ENCODE measurements around the gene BORCS5. TPM values are rescaled to one million over a fixed set of nuclear protein-coding genes. Genes with fewer than 3 reads are reported as not detected.

Gene BORCS5
- total RNA-seq, 1 donor from 2014 or later = 25.2 TPM

DNA sequence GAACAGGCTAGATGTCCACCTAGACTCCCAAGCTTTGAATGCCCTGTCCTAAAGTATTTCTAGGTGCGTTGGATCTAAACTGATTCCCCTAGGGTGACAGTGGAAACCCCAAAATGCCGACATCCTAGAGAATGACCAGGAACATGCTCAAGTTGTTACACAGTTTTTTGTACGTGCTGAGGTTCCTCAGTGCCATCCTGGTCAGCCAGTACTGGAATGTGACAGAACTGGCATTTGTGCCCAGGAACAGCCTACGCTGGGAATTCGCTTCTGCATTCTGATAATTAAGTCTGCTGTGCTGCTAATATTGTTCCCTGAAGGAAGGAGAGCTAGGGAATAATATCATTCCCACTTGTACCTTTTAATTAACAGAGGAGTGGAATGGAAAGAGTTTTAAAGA lies 40.3 kb downstream of the BORCS5 start:
- H3K9me3 Mint-ChIP-seq (ENCODE audit: low read depth) = peaks cover 12% of the 10 kb centered on the region
- peaks cover 7% of the 10 kb centered on the region for H3K36me3 Mint-ChIP-seq (ENCODE audit: insufficient read depth)
- H3K27me3 Mint-ChIP-seq = no peaks in the 10 kb centered on the region
- peaks cover 21% of the 10 kb centered on the region for H3K4me1 Mint-ChIP-seq (ENCODE audit: low read depth)
- TF ChIP-seq, protein P1, sequence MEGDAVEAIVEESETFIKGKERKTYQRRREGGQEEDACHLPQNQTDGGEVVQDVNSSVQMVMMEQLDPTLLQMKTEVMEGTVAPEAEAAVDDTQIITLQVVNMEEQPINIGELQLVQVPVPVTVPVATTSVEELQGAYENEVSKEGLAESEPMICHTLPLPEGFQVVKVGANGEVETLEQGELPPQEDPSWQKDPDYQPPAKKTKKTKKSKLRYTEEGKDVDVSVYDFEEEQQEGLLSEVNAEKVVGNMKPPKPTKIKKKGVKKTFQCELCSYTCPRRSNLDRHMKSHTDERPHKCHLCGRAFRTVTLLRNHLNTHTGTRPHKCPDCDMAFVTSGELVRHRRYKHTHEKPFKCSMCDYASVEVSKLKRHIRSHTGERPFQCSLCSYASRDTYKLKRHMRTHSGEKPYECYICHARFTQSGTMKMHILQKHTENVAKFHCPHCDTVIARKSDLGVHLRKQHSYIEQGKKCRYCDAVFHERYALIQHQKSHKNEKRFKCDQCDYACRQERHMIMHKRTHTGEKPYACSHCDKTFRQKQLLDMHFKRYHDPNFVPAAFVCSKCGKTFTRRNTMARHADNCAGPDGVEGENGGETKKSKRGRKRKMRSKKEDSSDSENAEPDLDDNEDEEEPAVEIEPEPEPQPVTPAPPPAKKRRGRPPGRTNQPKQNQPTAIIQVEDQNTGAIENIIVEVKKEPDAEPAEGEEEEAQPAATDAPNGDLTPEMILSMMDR (IDR thresholded peaks at IDR 0.05; ENCODE audit: unreplicated experiment) = no peak
- DNase-seq (ENCODE audit: low spot score, unreplicated experiment) = no peak
- no peak overlapping the region for H3K27ac Mint-ChIP-seq
- no peak overlapping the region for H3K4me3 Mint-ChIP-seq (ENCODE audit: low read depth)

DNA sequence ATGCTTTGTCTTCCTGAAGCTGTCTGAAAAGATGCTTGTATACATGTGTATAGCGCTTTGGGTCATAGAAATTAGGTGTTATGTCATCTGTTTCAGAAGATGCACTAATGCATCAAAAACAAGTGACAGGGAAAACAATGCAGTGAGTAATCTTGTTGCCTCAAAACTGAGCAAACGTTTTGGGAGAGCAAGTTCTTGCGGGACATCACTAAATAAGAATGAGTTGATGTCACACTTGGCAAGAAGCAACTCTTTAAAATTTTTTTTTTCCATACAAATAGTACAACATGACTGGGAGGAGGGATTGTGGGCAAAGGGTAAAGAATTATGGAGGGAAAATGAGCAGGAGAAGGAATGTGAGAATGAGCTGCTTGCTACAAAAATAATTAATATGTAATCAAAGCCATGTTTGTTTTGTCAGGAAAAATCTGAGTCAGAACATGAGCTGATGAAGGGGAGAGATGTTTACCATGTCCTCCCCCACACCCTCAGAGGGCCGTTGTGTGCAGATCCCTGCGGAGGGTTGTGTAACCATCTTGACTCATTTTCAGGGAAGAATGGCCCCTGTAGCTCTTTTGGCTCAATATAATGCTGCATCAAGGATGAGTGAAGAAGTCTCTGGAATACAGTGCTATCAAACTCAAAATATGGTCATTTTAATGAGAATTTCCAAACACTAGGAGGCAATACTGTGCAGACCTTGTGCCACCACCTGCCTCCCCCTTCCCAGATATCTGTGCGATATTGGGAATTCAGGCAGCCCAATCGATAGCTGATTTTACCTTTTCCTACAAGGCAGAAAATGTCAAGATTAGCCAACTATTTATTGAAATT lies 41.4 kb downstream of the BORCS5 start:
- Mint-ChIP-seq H3K36me3 (ENCODE audit: insufficient read depth) (peaks cover 7% of the 10 kb centered on the region), H3K27ac (peak overlapping the region; percentile 3), H3K27me3 (no peaks in the 10 kb centered on the region), H3K4me1 (ENCODE audit: low read depth) (peaks cover 27% of the 10 kb centered on the region), H3K4me3 (ENCODE audit: low read depth) (no peak overlapping the region), H3K9me3 (ENCODE audit: low read depth) (peaks cover 13% of the 10 kb centered on the region)
- DNase-seq (ENCODE audit: low spot score, unreplicated experiment) = no peak
- TF ChIP-seq, protein P1 (IDR thresholded peaks at IDR 0.05; ENCODE audit: unreplicated experiment) = no peak

DNA sequence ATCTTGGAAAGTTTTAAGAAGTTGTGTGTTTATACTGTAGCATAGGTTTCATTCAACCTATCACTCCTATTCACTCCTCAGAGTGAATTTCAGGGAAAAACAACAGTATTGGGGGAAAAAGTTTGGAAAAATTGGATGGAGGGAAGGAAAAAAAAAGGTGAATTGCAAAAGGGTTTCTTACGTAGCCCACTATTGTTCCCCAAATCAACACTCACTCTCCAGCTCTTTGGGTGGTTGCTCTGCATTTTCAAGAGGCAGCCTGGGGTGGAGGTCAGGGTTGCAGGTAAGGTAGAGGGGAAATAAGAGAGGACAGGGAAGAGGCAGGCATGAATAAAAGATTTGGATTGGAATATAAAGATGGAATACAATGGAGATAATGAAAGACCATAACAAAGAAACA lies 42.3 kb downstream of the BORCS5 start:
- Mint-ChIP-seq H3K4me3 (ENCODE audit: low read depth) (no peak overlapping the region), H3K9me3 (ENCODE audit: low read depth) (peaks cover 13% of the 10 kb centered on the region), H3K4me1 (ENCODE audit: low read depth) (peaks cover 36% of the 10 kb centered on the region), H3K27ac (no peak overlapping the region), H3K36me3 (ENCODE audit: insufficient read depth) (peaks cover 7% of the 10 kb centered on the region), H3K27me3 (no peaks in the 10 kb centered on the region)
- no peak for DNase-seq (ENCODE audit: low spot score, unreplicated experiment)
- TF ChIP-seq, protein P1 (IDR thresholded peaks at IDR 0.05; ENCODE audit: unreplicated experiment) = no peak

DNA sequence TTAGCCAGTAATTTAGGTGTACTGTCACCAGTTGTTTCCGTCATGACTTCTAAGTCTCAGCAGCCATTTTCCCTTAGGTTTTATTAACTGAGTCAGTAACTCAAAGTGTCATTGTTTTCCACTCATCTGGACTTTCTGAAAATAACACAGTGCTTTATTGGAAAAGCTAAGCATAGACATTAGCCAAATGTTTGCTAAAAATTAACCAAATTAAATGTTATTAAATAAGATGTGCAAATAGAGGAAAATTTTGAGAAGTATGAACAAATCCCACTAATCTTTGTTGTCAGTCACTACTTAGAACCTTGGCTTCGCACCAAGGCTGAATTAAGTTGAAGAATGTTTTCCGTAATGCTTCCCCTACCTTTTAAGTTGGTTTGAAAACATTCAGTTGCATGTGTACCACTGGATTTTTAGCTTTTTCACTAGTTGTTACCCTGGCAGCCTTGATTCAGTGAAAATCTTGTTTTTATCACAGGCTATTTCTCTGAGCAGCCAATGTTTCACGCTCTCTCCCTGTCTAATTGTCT lies 43.0 kb downstream of the BORCS5 start:
- H3K27me3 Mint-ChIP-seq = no peaks in the 10 kb centered on the region
- H3K36me3 Mint-ChIP-seq (ENCODE audit: insufficient read depth) = peaks cover 7% of the 10 kb centered on the region
- H3K9me3 Mint-ChIP-seq (ENCODE audit: low read depth) = peaks cover 12% of the 10 kb centered on the region
- H3K4me3 Mint-ChIP-seq (ENCODE audit: low read depth) = no peak overlapping the region
- no peak overlapping the region for H3K27ac Mint-ChIP-seq
- H3K4me1 Mint-ChIP-seq (ENCODE audit: low read depth) = peaks cover 37% of the 10 kb centered on the region
- no peak for DNase-seq (ENCODE audit: low spot score, unreplicated experiment)
- TF ChIP-seq, protein P1 (IDR thresholded peaks at IDR 0.05; ENCODE audit: unreplicated experiment) = no peak

DNA sequence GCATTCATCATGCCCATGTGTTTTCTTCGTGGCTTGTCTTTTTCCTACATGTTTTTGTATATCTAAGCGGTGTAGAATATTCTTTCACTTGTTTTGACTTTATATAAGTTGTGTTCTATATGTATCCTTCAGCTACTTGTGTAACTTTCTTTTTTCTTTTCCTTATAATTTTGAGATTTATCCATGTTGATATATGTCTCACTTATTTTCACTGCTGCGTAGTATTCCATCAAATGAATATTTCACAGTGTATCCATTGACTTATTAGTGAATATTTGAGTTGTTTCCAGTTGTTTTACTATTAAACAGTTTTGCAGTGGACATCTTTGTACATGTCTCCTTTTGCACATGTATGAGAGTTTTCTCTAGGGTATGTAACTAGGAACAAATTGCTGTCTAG lies 43.9 kb downstream of the BORCS5 start:
- Mint-ChIP-seq H3K27me3 (no peaks in the 10 kb centered on the region), H3K36me3 (ENCODE audit: insufficient read depth) (peaks cover 8% of the 10 kb centered on the region), H3K4me1 (ENCODE audit: low read depth) (peaks cover 38% of the 10 kb centered on the region), H3K27ac (no peak overlapping the region), H3K9me3 (ENCODE audit: low read depth) (peaks cover 10% of the 10 kb centered on the region), H3K4me3 (ENCODE audit: low read depth) (no peak overlapping the region)
- TF ChIP-seq, protein P1 (IDR thresholded peaks at IDR 0.05; ENCODE audit: unreplicated experiment) = no peak
- no peak for DNase-seq (ENCODE audit: low spot score, unreplicated experiment)

Data from progenitor cell of endocrine pancreas (in vitro differentiated cells).